ENCODE data around the gene SERPINE3.

Gene SERPINE3

GRCh38 chr13:51363625-51364024, 24.1 kb downstream of the SERPINE3 start:
- DNase-seq (ENCODE audit: low read depth): no peak

DNA sequence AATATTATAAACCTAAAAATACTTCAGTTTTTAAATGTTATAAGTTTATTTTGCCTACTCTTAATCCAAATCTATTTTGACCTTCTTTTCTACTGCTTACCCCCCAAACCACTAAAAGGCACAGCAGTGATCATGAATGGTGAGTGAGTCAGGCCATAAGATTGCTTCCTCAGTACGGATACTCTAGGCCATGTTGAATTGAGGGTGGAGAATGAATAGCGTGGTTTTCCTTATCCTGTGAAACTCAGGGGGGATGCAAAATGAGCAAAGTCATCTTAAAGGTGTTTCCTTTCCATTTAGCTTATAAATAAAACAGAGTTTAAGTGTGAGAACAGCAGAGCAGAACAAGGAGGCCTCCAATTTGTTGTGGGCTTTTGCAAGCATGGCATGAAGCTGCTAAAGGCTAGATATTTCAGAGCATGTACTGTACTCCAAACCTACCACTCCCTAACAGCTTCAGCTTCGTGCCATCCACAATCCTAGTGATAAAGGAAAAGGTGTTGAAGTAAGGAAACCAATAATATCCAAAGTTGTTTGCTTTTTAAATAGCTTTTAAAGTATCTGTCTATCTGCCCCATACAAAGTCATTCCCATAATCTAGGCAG, 25.0 kb downstream of the SERPINE3 start:
- DNase-seq (ENCODE audit: low read depth): no peak

DNA sequence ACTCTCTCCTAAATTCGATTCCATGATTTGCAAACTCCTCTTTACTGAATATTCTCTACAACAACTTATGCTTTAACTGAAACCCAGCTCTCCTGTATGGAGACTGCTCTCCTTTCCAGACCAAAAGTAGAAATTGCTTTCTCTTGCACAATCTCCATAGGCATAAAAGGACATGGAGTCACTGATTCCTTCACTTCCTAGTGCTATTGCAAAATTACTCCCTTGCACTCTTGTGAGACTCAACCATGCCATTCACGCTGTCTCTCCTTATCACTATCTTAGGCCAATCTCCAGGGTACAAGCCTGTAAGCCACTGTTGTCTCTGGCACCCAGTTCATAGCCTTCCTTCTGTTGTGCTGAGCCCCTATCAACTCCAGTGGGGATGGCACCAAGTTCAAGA, 30.6 kb downstream of the SERPINE3 start:
- no peak for DNase-seq (ENCODE audit: low read depth)

- DNase-seq (ENCODE audit: low read depth): no peak
These were observed 31.3 kb downstream of the SERPINE3 start for GRCh38 chr13:51370811-51371210.

DNA sequence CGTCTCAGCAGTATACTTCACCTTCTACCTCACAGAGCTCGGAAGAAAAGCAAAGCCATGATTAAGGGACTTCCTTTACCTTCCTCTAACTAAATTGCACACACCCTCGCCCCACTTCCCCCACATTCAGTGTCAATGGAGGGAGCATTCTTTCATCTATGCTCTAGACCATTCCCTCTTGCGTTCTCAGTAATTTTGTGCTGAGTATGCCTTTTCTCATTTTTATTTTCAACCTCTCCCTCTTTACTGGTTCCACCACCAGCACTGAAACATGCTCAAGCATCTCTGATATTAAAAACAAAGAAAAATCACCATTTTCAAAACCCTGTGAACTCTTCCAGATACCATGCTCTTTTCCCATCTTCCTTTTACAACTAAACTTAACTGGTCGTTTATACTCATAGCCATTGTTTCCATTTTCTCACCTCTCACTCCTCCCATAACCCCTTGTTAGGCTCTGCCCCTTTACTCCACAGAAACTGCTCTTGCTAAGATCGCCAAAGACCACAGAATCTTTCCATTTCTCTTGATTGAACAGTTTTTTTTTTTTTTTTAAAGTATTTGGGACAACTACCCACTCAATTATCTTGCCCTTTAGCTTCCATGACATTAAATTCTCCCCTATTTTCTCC, 32.4 kb downstream of the SERPINE3 start:
- DNase-seq (ENCODE audit: low read depth): no peak

- no peak for DNase-seq (ENCODE audit: low read depth)
These were observed 34.0 kb downstream of the SERPINE3 start for GRCh38 chr13:51373451-51373850.

DNA sequence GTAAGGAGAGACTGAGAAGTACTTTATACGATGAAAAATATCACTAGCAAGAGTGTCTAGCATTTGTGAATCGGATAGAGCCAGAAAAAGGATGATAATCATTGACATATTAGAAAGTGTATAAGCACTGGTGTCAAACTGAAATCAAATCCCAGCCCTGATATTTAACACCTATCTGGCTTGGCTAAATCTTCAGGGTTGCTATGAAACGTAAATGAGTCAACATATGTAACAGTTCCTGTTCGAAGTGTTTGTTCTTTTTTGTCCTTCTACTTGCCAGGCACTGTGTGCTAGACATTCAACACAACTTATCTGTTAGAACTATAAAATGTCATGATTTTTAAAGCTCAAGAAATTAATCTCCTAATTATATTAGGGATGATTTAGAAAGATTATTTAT, 40.8 kb downstream of the SERPINE3 start:
- DNase-seq (ENCODE audit: low read depth): no peak

DNA sequence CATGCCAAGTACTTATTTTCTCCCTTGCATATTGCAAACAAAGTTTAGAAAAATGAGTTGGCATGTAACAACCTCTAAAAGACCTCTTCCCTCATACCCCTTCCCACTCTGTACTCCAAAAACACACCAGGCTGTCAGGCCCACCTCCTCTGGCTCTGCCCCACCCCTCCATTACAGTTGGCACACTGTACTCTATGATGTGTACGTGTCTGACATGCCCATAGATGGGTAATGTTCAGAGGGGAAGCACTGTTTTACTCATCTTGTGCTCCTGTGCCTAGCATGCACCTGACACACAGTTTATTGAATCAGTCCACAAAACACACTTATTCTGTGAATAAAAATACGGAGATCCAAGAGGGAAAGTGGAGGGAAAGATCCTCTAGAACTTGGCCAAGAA, 45.6 kb downstream of the SERPINE3 start:
- no peak for DNase-seq (ENCODE audit: low read depth)

GRCh38 chr13:51394724-51395123, 55.2 kb downstream of the SERPINE3 start:
- DNase-seq (ENCODE audit: low read depth): no peak

GRCh38 chr13:51396352-51396751, 56.9 kb downstream of the SERPINE3 start:
- no peak for DNase-seq (ENCODE audit: low read depth)

DNA sequence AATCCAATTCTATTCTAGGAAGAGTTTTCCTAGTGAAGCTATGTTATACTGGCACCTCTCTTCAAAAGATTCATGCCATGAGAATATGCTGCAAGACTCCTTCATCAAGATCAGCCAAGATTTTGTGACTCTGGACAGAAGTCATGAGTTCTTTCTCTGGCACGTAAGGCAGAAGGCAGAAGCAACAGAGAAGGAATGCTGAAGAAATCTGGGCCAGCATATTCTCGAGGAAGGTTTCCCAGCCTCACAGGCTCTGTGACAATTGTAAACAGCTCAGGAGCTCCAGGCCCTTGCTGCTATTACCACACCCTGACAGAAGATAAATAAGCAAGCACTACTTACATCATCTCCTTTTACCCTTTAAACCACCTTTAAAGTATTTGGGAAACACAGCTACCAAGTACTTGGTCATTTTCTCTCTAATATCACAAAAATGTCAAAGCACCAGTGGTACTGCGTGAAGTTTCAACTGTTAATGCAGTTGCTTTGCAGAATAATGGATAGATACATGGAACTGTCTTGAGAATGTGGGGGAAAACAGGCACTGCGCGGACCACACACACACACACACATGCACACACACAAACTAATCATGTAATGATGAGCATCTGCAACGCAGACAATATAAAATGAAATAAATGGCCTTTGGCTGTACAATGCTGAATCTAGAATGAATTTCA, 57.9 kb downstream of the SERPINE3 start:
- no peak for DNase-seq (ENCODE audit: low read depth)

- no peak for DNase-seq (ENCODE audit: low read depth)
These were observed 65.7 kb downstream of the SERPINE3 start for GRCh38 chr13:51405176-51405575.

DNA sequence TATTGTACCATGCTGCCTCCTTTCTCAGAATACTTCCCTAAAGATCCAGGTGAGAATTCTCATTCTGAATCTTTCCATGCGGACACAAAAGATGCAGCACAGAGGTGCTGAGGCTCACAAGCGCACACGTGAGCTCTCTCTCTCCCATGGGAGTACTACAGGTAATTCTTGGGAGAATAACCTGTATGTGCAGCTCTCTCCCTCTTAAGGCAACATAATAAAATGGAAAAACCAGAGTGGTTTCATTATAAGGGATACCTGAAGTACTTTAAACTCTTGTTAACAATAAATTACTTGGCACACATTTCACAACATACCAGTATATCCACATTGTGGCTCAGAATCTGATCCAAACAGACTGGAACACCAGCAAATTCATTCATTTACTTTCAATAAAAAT, 72.9 kb downstream of the SERPINE3 start:
- no peak for DNase-seq (ENCODE audit: low read depth)

Data from stimulated activated CD8-positive, alpha-beta memory T cell treated with anti-CD3 and anti-CD28 coated beads, Interleukin-15, amount 100 ng/mL, for 24 hours (primary cell).